Gastrocnemius medialis (tissue), 4 donors: Measurements from ENCODE around the gene CERKL. TPM values are rescaled to one million over a fixed set of nuclear protein-coding genes. Genes with fewer than 3 reads are reported as not detected.

Experiments used
- total RNA-seq, 4 donors: library from RNA; depleted of rRNA; stranded (reverse); fragments of >200 nt; gene quantifications; one replicate each; pipeline versions ENCODE4 v1.1.0 to v1.2.3, GENCODE V29; 2016

CERKL gene
- total RNA-seq, 4 donors from 2014 or later = 0.07 TPM; not detected in 3

Other genes starting within 250 kb of the CERKL start
- gene ITGA4, start 199.7 kb downstream of the CERKL start, total RNA-seq = under 1 TPM in 3 of 4 donors, not detected in 1; 0.47 to 0.61 (median 0.55) TPM
- gene NEUROD1, start 23.4 kb upstream of the CERKL start, total RNA-seq = not detected
- gene ITPRID2, start 234.6 kb upstream of the CERKL start, total RNA-seq = 10 to 100 TPM; 38.7 to 91.9 (median 42.5) TPM